ENCODE data around the gene ATP5ME. TPM values are rescaled to one million over a fixed set of nuclear protein-coding genes. Genes with fewer than 3 reads are reported as not detected.

ATP5ME gene
- total RNA-seq, 1 experiment from 2014 or later = 425 TPM

DNA sequence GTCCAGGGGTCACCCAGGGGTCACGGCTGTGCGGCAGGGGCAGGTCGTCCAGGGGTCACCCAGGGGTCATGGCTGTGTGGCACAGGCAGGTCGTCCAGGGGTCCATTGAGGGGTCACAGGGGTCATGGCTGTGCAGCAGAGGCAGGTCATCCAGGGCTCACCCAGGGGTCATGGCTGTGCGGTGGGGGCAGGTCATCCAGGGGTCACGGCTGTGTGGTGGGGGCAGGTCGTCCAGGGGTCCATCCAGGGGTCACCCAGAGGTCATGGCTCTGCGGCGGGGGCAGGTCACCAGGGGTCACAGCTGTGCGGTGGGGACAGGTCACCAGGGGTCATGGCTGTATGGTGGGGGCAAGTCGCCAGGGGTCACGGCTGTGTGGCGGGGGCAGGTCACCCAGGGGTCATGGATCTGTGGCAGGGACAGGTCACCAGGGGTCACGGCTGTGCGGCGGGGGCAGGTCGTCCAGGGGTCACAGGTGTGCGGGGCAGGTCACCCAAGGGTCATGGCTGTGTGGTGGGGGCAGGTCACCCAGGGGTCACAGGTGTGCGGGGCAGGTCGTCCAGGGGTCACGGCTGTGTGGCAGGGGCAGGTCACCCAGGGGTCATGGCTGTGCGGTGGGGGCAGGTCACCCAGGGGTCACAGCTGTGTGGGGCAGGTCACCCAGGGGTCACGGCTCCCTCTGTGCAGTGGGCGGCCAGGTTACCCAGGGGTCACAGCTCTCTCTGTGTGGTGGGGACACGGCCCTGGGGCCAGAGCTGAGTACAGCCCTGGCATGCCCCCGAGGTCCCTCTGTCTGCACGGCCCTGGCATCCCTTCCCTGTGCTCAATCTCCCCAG is 16.0 kb downstream of the ATP5ME start:
- H2AK5ac ChIP-seq (ENCODE audit: insufficient read length, low read length) = no peak overlapping the region
- H3K4me2 ChIP-seq (ENCODE audit: insufficient read depth, insufficient read length, low read length) = no peak overlapping the region
- Mint-ChIP-seq H3K4me3 (no peak overlapping the region), H3K27me3 (ENCODE audit: low read depth) (peaks cover 2% of the 10 kb centered on the region), H3K36me3 (ENCODE audit: insufficient read depth in 1 of 3, low read depth in 3 of 3) (peaks cover 0 to 2% (median 0%) of the 10 kb centered on the region in 3 experiments; a peak in 4 of 7 replicates), H3K9me3 (no peaks in the 10 kb centered on the region; a peak in 1 of 5 replicates), H3K4me1 (no peaks in the 10 kb centered on the region), H3K27ac (no peak overlapping the region)
- no peak overlapping the region for H3K23ac ChIP-seq (ENCODE audit: insufficient read length, low read depth, low read length)
- peak; percentile 24 for DNase-seq
- no peak overlapping the region for H3K56ac ChIP-seq (ENCODE audit: insufficient read length, low read depth, low read length)
- no peaks in the 10 kb centered on the region for H4K20me1 ChIP-seq (ENCODE audit: control insufficient read depth, insufficient read depth, insufficient read length)
- no peaks in the 10 kb centered on the region for H3K27me3 ChIP-seq (ENCODE audit: insufficient read depth, low read length)
- peaks cover 2% of the 10 kb centered on the region for H3K23me2 ChIP-seq (ENCODE audit: insufficient read length, low read depth, low read length, poor library complexity, severe bottlenecking)
- no peak overlapping the region for H2BK120ac ChIP-seq (ENCODE audit: low read depth, low read length, poor library complexity, severe bottlenecking)
- no peak overlapping the region for H3K9ac ChIP-seq (ENCODE audit: extremely low read depth, insufficient read length, low read length)
- no peak overlapping the region for H2BK12ac ChIP-seq (ENCODE audit: insufficient read length, low read depth, low read length)
- no peak overlapping the region for H3T11ph ChIP-seq (ENCODE audit: low read length)
- no peak overlapping the region for H3K18ac ChIP-seq (ENCODE audit: insufficient read length, low read depth, low read length)
- no peaks in the 10 kb centered on the region for H3K79me2 ChIP-seq (ENCODE audit: insufficient read depth, low read length)
- TF ChIP-seq, protein P1, sequence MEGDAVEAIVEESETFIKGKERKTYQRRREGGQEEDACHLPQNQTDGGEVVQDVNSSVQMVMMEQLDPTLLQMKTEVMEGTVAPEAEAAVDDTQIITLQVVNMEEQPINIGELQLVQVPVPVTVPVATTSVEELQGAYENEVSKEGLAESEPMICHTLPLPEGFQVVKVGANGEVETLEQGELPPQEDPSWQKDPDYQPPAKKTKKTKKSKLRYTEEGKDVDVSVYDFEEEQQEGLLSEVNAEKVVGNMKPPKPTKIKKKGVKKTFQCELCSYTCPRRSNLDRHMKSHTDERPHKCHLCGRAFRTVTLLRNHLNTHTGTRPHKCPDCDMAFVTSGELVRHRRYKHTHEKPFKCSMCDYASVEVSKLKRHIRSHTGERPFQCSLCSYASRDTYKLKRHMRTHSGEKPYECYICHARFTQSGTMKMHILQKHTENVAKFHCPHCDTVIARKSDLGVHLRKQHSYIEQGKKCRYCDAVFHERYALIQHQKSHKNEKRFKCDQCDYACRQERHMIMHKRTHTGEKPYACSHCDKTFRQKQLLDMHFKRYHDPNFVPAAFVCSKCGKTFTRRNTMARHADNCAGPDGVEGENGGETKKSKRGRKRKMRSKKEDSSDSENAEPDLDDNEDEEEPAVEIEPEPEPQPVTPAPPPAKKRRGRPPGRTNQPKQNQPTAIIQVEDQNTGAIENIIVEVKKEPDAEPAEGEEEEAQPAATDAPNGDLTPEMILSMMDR (conservative IDR thresholded peaks at IDR 0.05) = no peak
- no peak overlapping the region; the same call in 1 of the 2 replicates for H3K14ac ChIP-seq (ENCODE audit: insufficient read depth, low read length)
- H4K91ac ChIP-seq (ENCODE audit: insufficient read length, low read depth, low read length) = no peak overlapping the region
- H4K8ac ChIP-seq (replicated peaks; ENCODE audit: insufficient read length, low read depth, low read length) = no peak overlapping the region
- no peak overlapping the region for H4K5ac ChIP-seq (ENCODE audit: insufficient read length, low read depth, low read length)
- no peak overlapping the region for H3K27ac ChIP-seq (ENCODE audit: insufficient read length, low read depth, low read length)
- WGBS (ENCODE audit: extremely low coverage, insufficient read length, low lambda C conversion rate) = no CpG with 5 or more reads among the region's 27 CpGs
- H3K4ac ChIP-seq (ENCODE audit: low read depth, low read length) = no peak overlapping the region
- H2AFZ ChIP-seq (ENCODE audit: low read length) = no peak overlapping the region
- no peaks in the 10 kb centered on the region for H3K9me3 ChIP-seq (ENCODE audit: control insufficient read depth, low read depth, low read length)
- no peaks in the 10 kb centered on the region for H3K4me1 ChIP-seq (ENCODE audit: insufficient read depth, low read length)
- H3K79me1 ChIP-seq (ENCODE audit: insufficient read depth, low read depth, low read length, poor library complexity, severe bottlenecking) = no peaks in the 10 kb centered on the region
- H2BK20ac ChIP-seq (ENCODE audit: low read depth, low read length, poor library complexity, severe bottlenecking) = no peak overlapping the region
- no peak overlapping the region for H2BK15ac ChIP-seq (ENCODE audit: low read depth, low read length)
- no peak overlapping the region for H2BK5ac ChIP-seq (ENCODE audit: insufficient read length, low read length)

All from H9 (cell line).